GM19438 (cell line): Measurements from ENCODE around the gene LRRC4.

Source experiments
- ATAC-seq: cut with Tn5 transposase; IDR thresholded peaks from one replicate; pipeline ENCODE4 v1.9.1; 2021; ENCODE audit warnings: low read depth; ENCODE audit not compliant: unreplicated experiment

The LRRC4 gene

GRCh38 chr7:128060018-128060417, 28.8 kb upstream of the LRRC4 start:
- ATAC-seq = no peak

- ATAC-seq = no peak
Observed at GRCh38 chr7:128059143-128059988, 28.1 kb upstream of the LRRC4 start.

- no peak for ATAC-seq
Observed at GRCh38 chr7:128057909-128058308, 26.7 kb upstream of the LRRC4 start.

GRCh38 chr7:128056901-128057300, 25.7 kb upstream of the LRRC4 start:
- ATAC-seq = no peak

- no peak for ATAC-seq
Observed at GRCh38 chr7:128055637-128056036, 24.4 kb upstream of the LRRC4 start.

GRCh38 chr7:128054511-128054910, 23.3 kb upstream of the LRRC4 start:
- no peak for ATAC-seq

- ATAC-seq = no peak
Observed at GRCh38 chr7:128053991-128054390, 22.8 kb upstream of the LRRC4 start.

- no peak for ATAC-seq
Observed at GRCh38 chr7:128053023-128053422, 21.8 kb upstream of the LRRC4 start.

- ATAC-seq = no peak
Observed at GRCh38 chr7:128052404-128052803, 21.2 kb upstream of the LRRC4 start.

- no peak for ATAC-seq
Observed at GRCh38 chr7:128045766-128046165, 14.5 kb upstream of the LRRC4 start.

- no peak for ATAC-seq
Observed at GRCh38 chr7:128045158-128045557, 13.9 kb upstream of the LRRC4 start.

GRCh38 chr7:128044064-128044463, 12.8 kb upstream of the LRRC4 start:
- no peak for ATAC-seq

- ATAC-seq = no peak
Observed at GRCh38 chr7:128042012-128042411, 10.8 kb upstream of the LRRC4 start.

GRCh38 chr7:128041203-128041602, 10.0 kb upstream of the LRRC4 start:
- ATAC-seq = no peak

GRCh38 chr7:128040205-128040604, 9.0 kb upstream of the LRRC4 start:
- ATAC-seq = no peak

- ATAC-seq = no peak
Observed at GRCh38 chr7:128039544-128039953, 8.3 kb upstream of the LRRC4 start.

GRCh38 chr7:128037880-128038619, 6.8 kb upstream of the LRRC4 start:
- no peak for ATAC-seq

- no peak for ATAC-seq
Observed at GRCh38 chr7:128037081-128037480, 5.8 kb upstream of the LRRC4 start.

- peak; percentile 54 for ATAC-seq
Observed at GRCh38 chr7:128036226-128036940, 5.1 kb upstream of the LRRC4 start.

GRCh38 chr7:128035712-128036111, 4.5 kb upstream of the LRRC4 start:
- no peak for ATAC-seq

GRCh38 chr7:128034825-128035224, 3.6 kb upstream of the LRRC4 start:
- ATAC-seq = no peak
